Stomach (tissue), 4 donors: ENCODE data around the gene PHF21A.

ENCODE experiments used
- EP300 ChIP-seq: sonication (generic); formaldehyde crosslinking; IDR thresholded peaks from one replicate; pipeline ENCODE4 v1.6.1; 2017; ENCODE audit warnings: antibody characterized with exemption
- POLR2A ChIP-seq, 4 donors: fragments of 450-650 bp; IDR thresholded peaks; one replicate each; pipeline ENCODE4 v1.6.1; 2016; ENCODE audit warnings: antibody characterized with exemption in 4 of 4, control low read depth in 2 of 4, mild to moderate bottlenecking in 1 of 4, moderate library complexity in 1 of 4
- POLR2AphosphoS5 ChIP-seq, 3 donors: sonication (generic); formaldehyde crosslinking; IDR thresholded peaks; one replicate each; pipeline ENCODE4 v1.6.1; 2016; ENCODE audit warnings: antibody characterized with exemption in 3 of 3
- TF ChIP-seq, protein P1 (sequence below), 7 experiments: fragments of 450-650 bp in 4 of 7; fragments of 200-600 bp in 3 of 7; sonication (generic) in 3 of 7; IDR thresholded peaks; one replicate each; pipeline ENCODE4 v1.5.1; 2016 to 2019; ENCODE audit warnings: antibody characterized with exemption in 7 of 7, control low read depth in 2 of 7, mild to moderate bottlenecking in 1 of 7

DNA sequence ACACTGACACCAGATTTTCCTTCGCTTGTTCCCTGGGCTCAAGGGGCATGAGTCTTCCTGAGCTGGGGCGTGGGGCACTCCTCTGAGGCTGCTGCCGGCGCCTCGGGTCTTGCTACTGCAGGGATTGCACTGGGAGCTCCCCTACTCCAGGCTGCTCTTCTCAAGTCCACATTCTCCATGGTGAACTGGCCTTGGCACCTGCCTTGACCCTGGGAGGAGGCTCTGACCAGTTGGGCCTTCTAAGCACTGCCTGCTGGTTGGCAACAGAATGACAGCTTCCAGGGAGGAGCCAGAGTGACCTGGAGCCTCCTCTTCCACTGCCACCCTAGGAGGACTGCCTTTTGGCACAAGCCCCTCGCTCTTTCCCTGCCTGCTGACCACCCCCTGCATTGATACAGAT is 223.7 kb downstream of the PHF21A start:
- TF ChIP-seq, protein P1, sequence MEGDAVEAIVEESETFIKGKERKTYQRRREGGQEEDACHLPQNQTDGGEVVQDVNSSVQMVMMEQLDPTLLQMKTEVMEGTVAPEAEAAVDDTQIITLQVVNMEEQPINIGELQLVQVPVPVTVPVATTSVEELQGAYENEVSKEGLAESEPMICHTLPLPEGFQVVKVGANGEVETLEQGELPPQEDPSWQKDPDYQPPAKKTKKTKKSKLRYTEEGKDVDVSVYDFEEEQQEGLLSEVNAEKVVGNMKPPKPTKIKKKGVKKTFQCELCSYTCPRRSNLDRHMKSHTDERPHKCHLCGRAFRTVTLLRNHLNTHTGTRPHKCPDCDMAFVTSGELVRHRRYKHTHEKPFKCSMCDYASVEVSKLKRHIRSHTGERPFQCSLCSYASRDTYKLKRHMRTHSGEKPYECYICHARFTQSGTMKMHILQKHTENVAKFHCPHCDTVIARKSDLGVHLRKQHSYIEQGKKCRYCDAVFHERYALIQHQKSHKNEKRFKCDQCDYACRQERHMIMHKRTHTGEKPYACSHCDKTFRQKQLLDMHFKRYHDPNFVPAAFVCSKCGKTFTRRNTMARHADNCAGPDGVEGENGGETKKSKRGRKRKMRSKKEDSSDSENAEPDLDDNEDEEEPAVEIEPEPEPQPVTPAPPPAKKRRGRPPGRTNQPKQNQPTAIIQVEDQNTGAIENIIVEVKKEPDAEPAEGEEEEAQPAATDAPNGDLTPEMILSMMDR (IDR thresholded peaks at IDR 0.05) = no peak
- TF ChIP-seq POLR2A (IDR thresholded peaks at IDR 0.05) (no peak), EP300 (no peak), POLR2AphosphoS5 (IDR thresholded peaks at IDR 0.05) (no peak)
